HG02973 (cell line): ENCODE results near the gene EME1.
"Not testable (repeated sequence)": the region's sequence is repeated elsewhere in the genome, so short reads cannot be mapped to it uniquely, and the experiment has no call there.

Source experiments
- ATAC-seq: cut with Tn5 transposase; IDR thresholded peaks from one replicate; pipeline ENCODE4 v1.9.1; 2021; ENCODE audit warnings: moderate library complexity; ENCODE audit not compliant: unreplicated experiment

Gene EME1, protein sequence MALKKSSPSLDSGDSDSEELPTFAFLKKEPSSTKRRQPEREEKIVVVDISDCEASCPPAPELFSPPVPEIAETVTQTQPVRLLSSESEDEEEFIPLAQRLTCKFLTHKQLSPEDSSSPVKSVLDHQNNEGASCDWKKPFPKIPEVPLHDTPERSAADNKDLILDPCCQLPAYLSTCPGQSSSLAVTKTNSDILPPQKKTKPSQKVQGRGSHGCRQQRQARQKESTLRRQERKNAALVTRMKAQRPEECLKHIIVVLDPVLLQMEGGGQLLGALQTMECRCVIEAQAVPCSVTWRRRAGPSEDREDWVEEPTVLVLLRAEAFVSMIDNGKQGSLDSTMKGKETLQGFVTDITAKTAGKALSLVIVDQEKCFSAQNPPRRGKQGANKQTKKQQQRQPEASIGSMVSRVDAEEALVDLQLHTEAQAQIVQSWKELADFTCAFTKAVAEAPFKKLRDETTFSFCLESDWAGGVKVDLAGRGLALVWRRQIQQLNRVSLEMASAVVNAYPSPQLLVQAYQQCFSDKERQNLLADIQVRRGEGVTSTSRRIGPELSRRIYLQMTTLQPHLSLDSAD

DNA sequence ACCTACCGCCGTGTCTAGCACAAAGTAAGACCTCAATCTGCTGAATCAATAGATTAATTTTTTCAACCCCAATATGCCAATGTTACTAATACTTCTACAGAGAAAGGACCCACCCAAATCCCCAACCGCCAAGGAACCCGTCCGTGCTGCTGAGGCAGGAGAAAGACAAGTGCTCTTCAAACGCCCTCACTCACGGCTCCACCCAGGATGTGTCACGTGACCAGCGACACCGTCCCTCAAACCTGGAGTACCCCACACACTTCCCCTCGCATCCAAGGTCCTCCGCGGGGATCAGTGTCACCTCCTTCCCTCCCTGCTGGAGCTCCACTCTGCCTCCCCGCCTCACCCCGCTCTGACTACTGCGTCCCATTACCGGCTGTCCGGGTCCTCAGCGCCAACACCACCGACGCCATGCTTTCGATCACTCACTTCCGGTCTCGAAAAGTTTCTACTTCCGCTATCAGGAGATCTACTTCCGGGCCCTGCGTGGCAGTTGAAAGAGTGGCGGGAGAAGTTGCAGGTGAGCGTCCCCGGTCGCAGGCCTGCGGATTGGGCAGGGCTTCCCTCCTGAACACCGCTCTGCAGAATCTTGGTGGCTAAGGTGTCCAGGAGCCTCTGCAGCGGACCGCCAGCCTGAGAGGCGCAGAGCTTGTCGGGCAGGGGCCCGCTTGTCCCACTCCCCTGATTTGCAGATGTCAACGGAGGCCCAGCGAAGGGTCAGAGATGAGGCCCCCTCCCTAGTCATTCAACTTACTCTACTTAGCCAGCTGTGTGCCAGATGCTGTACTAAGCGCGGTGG lies at the start of gene EME1, which contains the start of gene MRPL27:
Gene EME1, plus strand, starts transcription at position 472 of the 799 bp plus-strand sequence. CDS start 1,980 bp downstream, outside the sequence.
Gene MRPL27, minus strand, starts transcription at position 427 of the 799 bp plus-strand sequence. Its CDS starts 14 bp downstream, at position 413.
- ATAC-seq: peak; percentile 70

DNA sequence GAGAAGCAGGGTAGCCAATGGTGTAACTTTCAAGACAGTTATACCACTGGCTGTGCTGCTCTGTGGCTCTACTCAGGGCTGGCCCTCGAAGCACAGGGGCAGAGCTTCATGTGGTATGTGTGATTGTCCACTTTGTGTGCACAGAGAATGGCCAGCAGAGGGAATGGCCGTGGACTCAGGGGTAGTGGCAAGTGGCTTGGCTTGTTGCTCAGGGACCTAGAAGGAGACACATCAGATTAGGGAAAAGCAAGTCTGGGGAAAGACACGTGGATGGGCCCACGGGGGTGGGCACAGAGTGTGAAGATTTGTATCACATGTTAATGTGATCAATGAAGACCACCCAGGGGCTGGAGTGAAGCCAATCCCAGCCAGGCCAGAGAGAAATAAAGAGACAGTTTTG lies 47.1 kb upstream of the EME1 start:
- ATAC-seq: no peak

DNA sequence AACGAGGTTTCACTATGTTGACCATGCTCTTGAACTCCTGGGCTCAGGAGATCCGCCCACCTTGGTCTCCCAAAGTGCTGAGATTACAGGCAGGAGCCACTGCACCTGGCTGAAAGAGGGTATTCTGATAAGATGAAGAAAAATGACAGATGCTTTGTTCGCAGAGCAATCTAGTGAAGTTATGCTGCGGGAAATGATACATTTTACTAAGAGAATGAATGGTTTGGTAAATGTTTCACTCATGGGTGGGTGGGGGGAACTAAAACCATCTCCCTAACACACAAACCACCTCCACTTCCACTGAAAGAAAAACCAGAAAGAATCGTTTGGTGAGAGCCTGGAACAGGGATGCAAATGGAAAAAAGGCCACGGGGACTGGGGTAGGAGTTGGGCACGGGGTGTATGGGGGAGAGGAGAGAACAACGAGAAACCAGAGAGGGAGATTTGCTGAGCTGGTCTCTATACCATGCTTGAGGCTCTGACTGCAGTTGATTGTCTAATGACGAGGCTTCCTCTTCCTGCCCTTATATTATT lies 46.1 kb upstream of the EME1 start:
- ATAC-seq: no peak

DNA sequence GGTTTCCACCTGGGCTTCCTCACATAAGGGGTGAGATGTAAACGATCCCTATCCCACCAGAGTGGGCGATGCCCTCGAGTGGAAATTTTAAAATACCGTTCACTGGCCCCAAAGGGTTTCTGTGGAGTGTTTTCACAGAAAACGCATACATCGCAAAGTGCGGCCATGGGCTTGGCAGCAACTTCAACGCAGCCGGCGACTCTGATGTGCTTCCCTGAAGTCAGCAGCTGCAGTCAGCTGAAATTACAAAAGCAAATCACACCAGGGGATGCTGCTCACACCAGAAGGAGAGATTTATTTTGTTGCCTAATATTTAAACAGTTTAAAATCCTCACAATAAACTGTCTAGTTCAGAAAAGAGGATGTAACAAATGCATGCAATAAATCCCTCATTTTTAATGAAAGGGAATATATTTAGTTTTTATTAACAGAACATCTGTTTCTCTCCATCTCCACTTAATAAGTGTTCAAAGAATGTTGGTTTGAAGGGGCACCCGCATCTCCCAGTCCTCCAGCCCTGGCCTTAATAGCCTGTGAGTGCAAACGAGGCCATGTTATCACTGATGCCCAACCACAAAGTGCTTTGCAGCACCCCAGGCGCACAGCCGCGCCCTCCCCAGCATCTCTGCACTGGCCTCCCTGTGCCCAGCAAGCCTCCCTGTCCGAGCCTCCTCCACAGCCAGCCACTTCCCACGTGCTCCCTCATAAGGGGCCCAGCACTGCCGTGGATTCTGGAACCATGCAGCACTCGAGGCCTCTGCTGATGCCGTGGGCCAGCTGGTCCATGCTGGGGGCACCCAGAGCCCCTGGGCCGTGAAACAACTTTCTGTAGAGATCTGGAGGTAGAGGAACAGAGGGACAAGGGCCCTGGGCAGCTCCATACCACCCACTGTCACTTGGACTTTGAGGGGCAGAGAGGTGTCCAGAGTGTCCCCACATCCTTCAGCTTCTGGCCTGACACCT lies 44.4 kb upstream of the EME1 start:
- no peak for ATAC-seq

DNA sequence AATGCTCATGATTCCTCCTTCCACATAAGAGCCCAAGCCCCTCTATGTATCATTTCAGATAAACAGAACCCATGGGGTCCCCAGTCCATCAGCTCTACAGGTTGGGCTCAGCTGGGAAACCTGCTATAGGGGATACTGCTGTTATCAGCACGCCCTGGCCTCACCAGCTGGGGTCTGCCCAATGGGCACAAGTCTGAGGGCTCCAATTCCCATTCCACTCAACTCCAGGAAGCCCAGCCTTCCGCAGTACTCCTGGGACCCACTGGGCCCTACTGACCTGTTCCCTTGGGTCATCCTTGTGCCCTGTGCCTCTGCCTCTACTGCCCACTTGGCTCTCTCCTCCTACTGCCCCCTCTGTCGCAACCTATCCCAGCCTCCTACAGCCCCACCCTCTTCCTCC lies 43.3 kb upstream of the EME1 start:
- ATAC-seq: no peak

DNA sequence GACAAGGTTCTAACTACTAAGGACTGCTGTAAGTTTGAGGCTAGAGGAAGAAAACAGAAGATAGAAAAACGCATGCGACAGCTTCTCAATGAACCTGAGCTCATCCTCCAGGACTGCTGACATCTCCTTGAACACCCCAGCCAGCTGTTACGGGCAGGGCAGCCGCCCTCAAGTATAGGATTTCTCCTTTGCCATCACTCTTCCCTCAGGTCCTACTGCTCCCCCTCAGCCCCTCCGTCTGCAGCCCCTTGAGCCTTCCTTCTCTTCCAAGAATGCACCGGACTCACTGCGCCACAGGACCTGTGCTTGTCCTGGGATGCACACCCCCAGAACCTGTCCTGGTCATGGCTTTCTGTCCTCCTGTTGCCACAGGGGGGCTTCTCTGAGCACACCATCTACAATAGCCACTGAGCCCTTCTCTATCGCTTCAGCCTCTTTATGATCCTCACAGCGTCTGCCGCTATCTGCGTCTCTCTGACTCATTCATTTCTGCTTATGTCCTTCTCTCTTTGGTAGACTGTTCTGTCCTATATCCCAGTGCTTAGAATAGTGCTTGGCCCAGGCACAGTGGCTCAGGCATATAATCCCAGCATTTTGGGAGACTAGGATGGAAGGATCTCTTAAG lies 42.8 kb upstream of the EME1 start:
- no peak for ATAC-seq

DNA sequence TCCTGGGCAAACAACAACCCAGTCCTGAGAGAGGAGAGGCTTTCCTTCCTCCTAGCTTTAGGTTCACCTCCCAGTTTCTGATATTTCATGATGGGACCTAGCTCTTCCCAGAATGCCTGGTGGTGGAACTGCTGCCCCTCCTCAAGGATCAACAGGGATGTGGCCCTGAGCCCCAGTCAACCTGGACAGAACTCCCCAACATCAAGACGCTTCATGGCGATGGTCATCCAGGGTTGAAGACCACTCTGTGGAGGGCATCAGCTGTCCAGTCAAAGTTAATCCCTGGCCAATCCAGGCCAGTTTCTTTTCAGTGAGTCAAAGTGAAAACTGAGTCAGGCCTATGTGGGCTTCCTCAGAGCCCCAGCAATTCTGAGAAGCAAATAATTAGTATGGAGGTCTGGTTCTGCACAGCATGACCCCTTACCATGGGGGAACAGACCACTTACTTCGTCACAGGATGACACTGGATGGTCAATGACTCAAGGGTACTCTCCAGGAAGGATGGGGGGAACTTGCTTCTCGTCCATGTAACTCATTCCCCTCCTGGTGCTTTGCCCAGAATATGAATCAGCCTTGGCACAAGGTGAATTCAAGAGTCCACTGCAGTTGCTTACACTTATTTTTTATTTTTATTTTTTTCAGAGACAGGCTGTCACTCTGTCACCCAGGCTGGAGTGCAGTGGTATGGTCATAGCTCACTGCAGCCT lies 41.8 kb upstream of the EME1 start:
- ATAC-seq: no peak

DNA sequence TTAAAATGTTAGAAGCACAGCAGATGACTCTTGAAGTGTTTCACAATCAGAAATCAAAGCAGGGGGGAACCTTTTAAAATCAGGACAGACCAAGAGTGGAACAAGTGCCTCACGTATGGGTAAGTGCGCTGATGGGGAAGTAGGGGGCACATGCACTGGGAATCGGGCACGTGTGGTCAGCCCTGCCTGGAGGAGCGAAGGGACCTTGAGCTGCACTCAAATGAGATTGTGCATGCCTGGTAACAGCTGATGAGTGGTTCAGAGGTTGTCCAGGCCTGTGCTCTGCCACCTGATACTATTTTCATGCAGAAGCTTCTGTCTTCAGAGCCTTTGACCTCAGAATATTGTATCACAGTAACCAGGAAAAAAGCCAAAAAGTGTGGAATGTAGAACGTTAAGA lies 40.8 kb upstream of the EME1 start:
- ATAC-seq: no peak

DNA sequence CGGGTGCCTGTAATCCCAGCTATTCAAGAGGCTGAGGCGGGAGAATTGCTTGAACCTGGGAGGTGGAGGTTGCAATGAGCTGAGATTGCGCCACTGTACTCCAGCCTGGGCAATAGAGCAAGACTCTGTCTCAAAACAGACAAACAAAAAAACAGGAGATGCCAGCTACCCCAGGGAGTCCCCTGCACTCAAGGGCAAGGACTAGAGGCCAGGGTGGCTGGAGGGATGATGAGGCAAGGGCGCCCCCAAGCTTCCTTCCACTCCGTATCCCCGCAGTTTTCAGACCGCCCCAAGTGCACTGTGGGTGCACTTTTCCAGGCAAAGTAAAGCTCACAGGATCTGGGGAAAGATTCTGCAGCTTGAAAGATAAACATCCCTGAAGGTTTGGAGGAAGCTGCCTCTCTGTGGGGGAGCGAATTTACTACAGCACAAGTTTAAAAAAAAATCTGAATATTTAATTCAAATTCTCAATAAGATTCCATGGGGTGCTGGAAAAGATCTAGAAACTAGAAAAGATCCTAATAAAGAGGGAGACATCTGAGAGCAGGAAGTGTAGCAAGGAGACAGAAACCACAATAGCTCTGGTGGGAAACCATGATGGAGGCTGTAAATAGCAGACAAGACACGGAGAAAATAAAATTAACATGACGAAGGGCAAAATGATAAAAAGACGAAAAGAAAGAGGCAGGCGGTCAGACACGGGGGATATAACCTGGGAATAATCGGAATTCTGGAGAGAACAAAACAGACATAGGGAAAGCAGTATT lies 39.6 kb upstream of the EME1 start:
- not testable (repeated sequence) for ATAC-seq

DNA sequence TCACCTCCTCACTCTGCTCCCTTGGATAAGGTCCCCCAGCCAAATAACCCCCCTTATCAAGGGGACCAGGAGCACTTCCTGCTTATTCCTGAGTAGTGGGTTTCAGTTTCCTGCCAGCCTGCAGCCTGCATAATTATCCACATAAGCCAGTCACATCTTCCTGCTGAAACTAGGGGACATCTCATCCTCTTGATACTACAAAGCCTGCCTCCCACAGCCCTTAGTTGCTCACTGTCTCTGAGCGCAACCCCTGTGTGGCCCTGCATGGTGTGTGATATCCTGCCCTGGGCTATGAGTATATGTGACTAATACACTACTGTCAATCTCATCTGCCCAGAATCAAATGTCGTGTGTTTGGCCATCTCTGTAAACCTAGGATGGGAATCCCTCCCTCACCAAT lies 35.1 kb upstream of the EME1 start:
- ATAC-seq: no peak

DNA sequence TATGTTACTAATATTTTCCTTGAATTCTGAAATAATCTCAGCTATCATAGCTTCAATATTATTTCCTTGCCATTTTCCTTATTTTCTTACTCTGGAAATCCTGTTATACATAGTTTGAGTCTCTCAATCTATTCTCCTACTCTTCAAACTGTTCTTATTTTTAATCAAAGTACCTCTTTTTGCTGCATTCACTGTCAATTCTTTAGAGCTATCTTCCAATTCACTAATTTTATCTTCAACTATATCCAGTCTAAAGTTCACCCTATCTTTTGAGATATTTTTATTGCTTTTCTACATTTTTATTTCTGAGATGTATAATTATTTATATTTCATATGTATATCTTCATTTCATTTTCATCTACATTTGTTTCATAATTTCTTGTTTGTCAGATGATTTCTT lies 34.4 kb upstream of the EME1 start:
- no peak for ATAC-seq

DNA sequence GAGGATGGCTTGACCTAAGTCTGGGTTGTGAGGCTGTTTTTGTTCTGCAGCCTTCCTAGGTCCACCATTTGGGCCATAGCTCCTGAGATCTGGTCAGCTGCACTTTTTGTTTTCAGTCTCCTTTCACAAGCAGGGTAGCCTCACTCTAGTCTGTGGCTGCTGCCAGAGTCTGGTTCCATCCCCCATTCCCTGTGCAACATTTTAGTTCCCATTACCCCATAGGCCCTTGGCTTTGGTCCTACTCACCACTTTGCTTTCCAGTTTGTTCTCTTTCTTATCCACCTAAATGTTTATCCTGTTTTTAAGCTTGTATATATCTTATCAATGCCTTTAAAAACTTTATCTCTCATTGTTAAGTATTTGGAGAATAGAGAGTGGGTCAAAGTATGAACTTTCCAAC lies 33.6 kb upstream of the EME1 start:
- ATAC-seq: no peak

DNA sequence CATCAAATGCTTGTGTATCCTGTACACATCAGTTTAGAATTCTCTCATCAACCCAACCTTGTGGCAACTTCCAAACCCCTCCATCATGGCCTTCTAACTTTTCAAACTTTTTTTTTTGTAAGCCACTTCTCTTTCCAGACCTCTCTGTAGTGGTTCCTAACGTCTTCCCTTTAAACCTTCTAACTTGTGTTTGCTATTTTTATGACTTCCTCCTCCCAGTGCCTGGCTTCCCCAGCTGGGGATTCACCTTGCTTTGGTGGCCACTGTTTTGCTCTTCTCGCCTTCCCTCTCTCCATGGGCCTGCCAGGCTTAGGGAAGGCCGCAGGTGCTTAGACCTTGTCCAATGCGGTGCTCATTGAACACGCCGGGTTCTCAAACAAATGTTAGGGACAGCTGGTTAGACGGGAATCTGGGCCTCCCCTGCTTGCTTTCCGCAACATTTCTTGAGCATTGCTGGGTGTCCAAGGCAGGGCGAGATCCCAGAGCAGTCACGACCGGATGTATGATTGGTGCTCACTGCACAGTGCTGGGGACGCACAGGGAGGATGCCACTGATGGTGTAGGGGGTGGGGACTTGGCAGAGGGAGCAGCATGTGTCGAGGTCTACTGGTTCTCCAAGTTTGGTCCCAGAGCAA lies 28.2 kb upstream of the EME1 start:
- no peak for ATAC-seq

DNA sequence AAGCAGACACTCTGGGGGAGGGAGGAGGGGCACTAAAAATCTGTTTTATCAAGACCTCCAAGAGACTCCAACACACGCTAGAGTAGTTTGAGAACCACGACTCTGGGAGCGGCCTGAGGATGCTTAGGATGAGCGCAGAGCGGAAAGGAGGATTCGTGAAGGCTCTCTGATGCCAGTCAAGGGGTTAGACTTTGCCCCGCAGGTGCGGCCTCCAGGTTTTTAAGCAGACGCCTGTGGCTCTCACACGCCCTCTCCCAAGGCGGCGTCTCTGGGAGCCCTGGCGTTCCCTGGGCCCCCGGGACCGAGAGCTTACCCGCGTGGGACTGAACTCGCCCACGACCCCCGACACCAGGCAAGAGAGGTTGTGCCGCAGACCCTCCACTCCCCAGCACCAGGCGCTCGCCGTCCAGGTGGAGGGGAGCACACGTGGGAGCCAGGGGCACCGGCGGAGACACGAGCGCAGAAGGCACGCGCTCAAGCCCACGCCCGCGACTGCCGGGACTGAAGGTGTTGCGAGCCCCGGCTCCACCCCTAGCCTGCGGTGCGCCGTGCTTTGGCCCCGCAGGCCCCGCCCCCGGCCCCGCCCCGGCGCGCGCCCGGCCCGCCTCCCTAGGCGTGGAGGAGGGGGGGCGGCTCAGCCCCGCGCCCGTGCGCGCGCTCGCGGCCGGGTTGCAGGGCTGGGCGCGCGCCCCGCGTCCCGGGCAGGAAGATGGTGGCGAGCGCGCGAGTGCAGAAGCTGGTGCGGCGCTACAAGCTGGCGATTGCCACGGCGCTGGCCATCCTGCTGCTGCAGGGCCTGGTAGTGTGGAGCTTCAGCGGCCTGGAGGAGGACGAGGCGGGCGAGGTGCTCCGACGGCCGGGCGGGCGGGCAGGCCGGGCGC lies 27.4 kb upstream of the EME1 start, which contains the start of gene XYLT2:
Gene XYLT2, plus strand, starts transcription at position 695 of the 881 bp plus-strand sequence. Its CDS starts 15 bp downstream, at position 710.
- peak; percentile 55 for ATAC-seq

DNA sequence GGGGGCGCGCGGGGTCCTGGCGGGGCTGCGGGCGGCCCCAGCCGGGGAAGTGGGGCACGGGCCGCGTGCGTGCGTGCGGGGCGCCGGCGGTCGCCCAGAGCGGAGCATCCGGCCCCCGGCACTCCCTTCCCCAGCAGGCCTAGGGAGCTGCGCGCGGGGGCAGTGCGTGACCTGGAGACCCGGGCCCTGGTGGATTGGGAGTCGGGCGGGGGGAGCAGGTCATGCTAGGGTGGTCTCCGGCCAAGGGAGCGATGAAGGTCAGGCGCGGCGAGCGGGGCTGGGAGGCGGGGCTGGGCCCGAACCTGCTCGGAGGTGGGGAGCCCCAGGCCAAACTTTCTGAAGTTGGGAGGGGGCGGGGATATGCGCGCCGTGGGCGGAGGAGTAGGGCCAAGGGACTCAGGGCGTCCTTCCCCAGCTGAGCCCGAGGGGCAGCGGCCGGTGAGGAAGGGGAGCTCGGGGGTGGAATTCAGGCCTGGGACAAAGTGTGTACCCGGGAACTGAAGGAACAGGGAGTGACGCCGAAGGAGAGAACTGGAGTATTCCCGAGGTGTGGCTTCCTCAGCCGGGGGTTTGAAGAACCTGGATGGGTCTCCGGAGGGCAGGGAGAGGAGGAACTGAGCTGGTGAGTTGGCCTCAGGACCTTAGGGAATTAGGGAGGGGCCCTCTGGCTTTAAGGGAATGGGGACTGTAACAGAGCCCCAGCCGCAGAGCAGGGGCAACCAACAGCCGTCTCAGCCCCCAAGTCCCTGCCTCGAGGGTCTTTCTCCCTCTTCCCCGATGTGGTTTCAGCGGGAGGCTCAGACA lies 26.5 kb upstream of the EME1 start:
- ATAC-seq: peak; percentile 31
